Ishikawa (cell line): ENCODE results near the gene TRANK1.

ENCODE experiments used
- CREB1 ChIP-seq: IDR thresholded peaks from 2 replicates; pipeline ENCODE4 v1.6.1; 2012; ENCODE audit warnings: low read depth
- EGR1 ChIP-seq: IDR thresholded peaks from 2 replicates; pipeline ENCODE4 v1.6.1; 2012
- EP300 ChIP-seq: IDR thresholded peaks from 2 replicates; pipeline ENCODE4 v1.6.1; 2012; ENCODE audit warnings: borderline replicate concordance
- FOXM1 ChIP-seq: IDR thresholded peaks from 2 replicates; pipeline ENCODE4 v1.6.1; 2012; ENCODE audit warnings: low read depth, borderline replicate concordance
- MAX ChIP-seq: IDR thresholded peaks from 2 replicates; pipeline ENCODE4 v1.6.1; 2012
- NFIC ChIP-seq: IDR thresholded peaks from 2 replicates; pipeline ENCODE4 v1.6.1; 2012
- RAD21 ChIP-seq: IDR thresholded peaks from 2 replicates; pipeline ENCODE4 v1.6.1; 2012; ENCODE audit warnings: low read depth
- TAF1 ChIP-seq: IDR thresholded peaks from 2 replicates; pipeline ENCODE4 v1.6.1; 2012; ENCODE audit warnings: low read depth, mild to moderate bottlenecking
- TCF12 ChIP-seq: IDR thresholded peaks from 2 replicates; pipeline ENCODE4 v1.6.1; 2012; ENCODE audit warnings: low read depth
- TEAD4 ChIP-seq: IDR thresholded peaks from 2 replicates; pipeline ENCODE4 v1.6.1; 2012
- YY1 ChIP-seq: IDR thresholded peaks from 2 replicates; pipeline ENCODE4 v1.6.1; 2012; ENCODE audit warnings: low read depth
- ZBTB7A ChIP-seq: IDR thresholded peaks from 2 replicates; pipeline ENCODE4 v1.6.1; 2012; ENCODE audit warnings: low read depth
- TF ChIP-seq, protein P1 (sequence below): IDR thresholded peaks from 2 replicates; pipeline ENCODE4 v1.6.1; 2012

- no peak for TF ChIP-seq TAF1
- TF ChIP-seq YY1 = no peak
- no peak for TF ChIP-seq RAD21
- TF ChIP-seq TCF12 = no peak; the same call in 1 of the 2 replicates
- no peak for TF ChIP-seq TEAD4
- TF ChIP-seq MAX = no peak; the same call in 1 of the 2 replicates
- no peak for TF ChIP-seq CREB1
- TF ChIP-seq, protein P1, sequence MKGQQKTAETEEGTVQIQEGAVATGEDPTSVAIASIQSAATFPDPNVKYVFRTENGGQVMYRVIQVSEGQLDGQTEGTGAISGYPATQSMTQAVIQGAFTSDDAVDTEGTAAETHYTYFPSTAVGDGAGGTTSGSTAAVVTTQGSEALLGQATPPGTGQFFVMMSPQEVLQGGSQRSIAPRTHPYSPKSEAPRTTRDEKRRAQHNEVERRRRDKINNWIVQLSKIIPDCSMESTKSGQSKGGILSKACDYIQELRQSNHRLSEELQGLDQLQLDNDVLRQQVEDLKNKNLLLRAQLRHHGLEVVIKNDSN = peak; percentile 68
- TF ChIP-seq EP300 = no peak
- TF ChIP-seq EGR1 = no peak
- no peak for TF ChIP-seq FOXM1
- peak; percentile 80; the same call in 1 of the 2 replicates for TF ChIP-seq ZBTB7A
- no peak for TF ChIP-seq NFIC
Measured at GRCh38 chr3:36944641-36945270, at the start of gene TRANK1.
